Activated T-helper 1 cell treated with anti-CD3 and anti-CD28 coated beads, Interleukin-12 subunit alpha, Interleukin-12 subunit beta, Interleukin-2, Interleukin-4 antibody, amounts not matched to agents 30 ng/mL and 10 ng/mL and 1 ng/mL, durations not matched to agents 14 hours and 24 hours and 36 hours (primary cell): Measurements from ENCODE around the gene BAMBI. TPM values are rescaled to one million over a fixed set of nuclear protein-coding genes. Genes with fewer than 3 reads are reported as not detected.

Experiments
- DNase-seq: peaks from one replicate; pipeline ENCODE4 v3.0.0; 2021; ENCODE audit warnings: low spot score
- H3K27ac Mint-ChIP-seq: one replicate; pipeline ENCODE4 v1.8.0; 2021; ENCODE audit warnings: mild to moderate bottlenecking, mixed read lengths
- H3K27me3 Mint-ChIP-seq: one replicate; pipeline ENCODE4 v1.8.0; 2022; ENCODE audit warnings: mild to moderate bottlenecking, moderate library complexity, mixed read lengths; ENCODE audit not compliant: insufficient read depth
- H3K36me3 Mint-ChIP-seq: one replicate; pipeline ENCODE4 v1.8.0; 2021; ENCODE audit warnings: low read depth, mixed read lengths
- H3K4me1 Mint-ChIP-seq: one replicate; pipeline ENCODE4 v1.8.0; 2021; ENCODE audit warnings: low read depth, mixed read lengths
- H3K4me3 Mint-ChIP-seq: one replicate; pipeline ENCODE4 v1.8.0; 2021; ENCODE audit warnings: mild to moderate bottlenecking, moderate library complexity, mixed read lengths
- H3K9me3 Mint-ChIP-seq: one replicate; pipeline ENCODE4 v1.8.0; 2021; ENCODE audit warnings: mixed read lengths
- intact Hi-C: fragments of 100-400 bp; cut with micrococcal nuclease; formaldehyde crosslinking; loops from one replicate; pipeline ENCODE4 v1.15.1; 2024
- total RNA-seq: library from RNA; stranded (reverse); gene quantifications from 2 replicates; pipeline ENCODE4 v1.2.3, GENCODE V29; 2022

Gene BAMBI
- total RNA-seq, 1 donor from 2014 or later, result 0.23 TPM

DNA sequence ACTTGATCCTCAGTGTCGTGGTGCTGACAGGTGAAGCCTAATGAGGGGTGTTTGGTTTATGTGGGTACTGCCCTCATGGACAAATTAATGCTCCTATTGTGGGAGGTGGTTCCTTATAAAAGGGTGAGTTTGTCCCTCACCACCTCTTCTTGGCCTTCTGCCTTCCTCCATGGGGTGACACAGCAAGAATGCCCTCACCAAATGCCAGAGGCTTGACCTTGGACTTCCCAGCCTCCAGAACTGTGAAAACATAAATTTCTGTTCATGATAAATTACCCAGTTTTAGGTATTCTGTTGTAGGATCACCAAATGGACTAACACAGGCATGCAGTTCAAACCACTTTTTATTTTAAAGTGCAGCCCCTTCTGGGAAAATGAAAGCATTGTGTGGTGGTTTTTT lies 39.4 kb downstream of the BAMBI start:
- no peak overlapping the region for H3K27ac Mint-ChIP-seq
- intact Hi-C loops, result no loop called here
- H3K9me3 Mint-ChIP-seq, result no peaks in the 10 kb centered on the region
- no peak for DNase-seq
- peaks cover 15% of the 10 kb centered on the region for H3K27me3 Mint-ChIP-seq
- H3K36me3 Mint-ChIP-seq, result no peaks in the 10 kb centered on the region
- no peaks in the 10 kb centered on the region for H3K4me1 Mint-ChIP-seq
- H3K4me3 Mint-ChIP-seq, result no peak overlapping the region

DNA sequence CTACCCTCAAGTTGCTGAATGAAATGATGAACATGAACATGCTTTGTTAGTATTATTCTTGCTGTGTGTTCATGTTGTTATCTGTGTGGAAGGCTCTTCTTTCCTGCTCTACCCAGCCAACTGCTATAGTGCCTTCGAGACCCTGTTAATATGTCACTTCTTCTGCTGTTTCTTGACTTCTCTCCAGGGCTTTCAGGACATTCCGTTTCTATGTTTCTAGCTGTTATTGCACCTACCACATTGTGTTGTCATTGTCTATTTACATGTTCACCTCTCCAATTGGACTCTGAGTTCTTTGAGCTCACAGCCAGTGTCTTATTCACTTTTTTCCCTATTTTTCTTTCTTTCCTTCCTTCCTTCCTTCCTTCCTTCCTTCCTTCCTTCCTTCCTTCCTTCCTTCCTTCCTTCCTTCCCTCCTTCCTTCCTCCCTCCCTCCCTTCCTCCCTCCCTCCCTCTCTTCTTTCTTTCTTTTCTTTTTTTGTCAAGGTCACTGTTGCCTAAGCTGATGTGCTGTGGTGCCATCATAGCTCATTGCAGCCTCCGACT lies 40.4 kb downstream of the BAMBI start:
- Mint-ChIP-seq H3K27ac (no peak overlapping the region), H3K4me1 (no peaks in the 10 kb centered on the region), H3K27me3 (peaks cover 25% of the 10 kb centered on the region), H3K9me3 (no peaks in the 10 kb centered on the region), H3K36me3 (no peaks in the 10 kb centered on the region), H3K4me3 (no peak overlapping the region)
- DNase-seq, result no peak
- intact Hi-C loops, result no loop called here

DNA sequence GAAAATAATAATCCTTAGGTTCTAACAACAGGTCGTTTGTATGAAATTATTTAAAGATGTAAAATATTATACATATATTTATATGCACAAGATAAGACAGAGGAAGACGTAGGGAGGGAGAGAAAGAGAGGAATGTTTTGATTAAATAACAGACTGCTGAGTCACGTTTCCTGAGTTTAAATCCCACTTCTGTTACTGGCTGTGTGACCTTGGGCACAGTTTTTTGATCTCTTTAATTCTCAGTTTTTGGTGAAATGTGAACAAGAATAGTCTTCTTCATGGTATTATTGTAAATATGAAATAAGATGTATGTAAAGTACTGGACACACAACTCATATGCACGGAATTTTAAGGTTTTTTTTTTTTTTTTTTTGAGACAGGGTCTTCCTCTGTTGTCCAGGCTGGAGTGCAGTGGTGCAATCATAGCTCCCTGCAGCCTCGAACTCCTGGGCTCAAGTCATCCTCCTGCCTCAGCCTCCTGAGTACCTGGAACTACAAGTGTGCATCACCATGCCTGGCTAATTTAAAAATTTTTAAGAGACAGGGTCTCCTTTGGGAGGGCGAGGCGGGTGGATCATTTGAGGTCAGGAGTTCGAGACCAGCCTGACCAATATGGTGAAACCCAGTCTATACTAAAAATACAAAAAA lies 42.6 kb downstream of the BAMBI start:
- Mint-ChIP-seq H3K27me3 (peaks cover 31% of the 10 kb centered on the region), H3K9me3 (no peaks in the 10 kb centered on the region), H3K4me1 (no peaks in the 10 kb centered on the region), H3K36me3 (no peaks in the 10 kb centered on the region), H3K27ac (no peak overlapping the region), H3K4me3 (no peak overlapping the region)
- intact Hi-C loops, result no loop called here
- DNase-seq, result no peak

DNA sequence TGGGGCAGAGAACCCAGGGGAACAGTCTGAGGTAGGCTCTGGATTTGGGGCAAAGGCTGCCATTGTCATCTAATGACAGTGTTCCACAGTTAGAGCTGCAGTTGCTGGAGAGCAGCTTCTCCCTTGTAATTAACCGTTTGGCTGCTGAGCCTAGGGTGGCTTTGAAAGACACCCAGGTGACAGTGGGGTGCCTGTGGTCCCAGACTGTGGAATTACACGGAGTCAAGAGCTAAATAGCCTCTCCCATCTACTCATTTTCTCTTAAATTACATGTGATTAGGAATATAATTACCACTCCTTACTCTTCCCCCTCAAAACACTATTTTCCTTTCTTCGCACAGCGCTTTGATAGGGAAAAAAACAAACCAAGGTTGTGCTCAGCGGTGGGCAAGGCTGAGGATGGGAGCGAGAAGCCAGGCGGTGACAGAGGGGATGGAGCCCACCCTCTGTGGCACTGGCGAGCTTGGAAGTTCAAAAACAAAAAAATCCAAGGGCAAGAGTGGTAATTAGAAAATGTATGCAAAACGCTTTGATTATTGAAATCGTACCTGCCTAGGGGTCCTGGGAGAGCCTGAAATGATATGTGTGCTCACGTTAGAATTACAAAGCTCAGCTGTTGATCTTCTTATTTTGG lies 44.1 kb downstream of the BAMBI start:
- H3K27me3 Mint-ChIP-seq, result peaks cover 34% of the 10 kb centered on the region
- intact Hi-C loops, result no loop called here

DNA sequence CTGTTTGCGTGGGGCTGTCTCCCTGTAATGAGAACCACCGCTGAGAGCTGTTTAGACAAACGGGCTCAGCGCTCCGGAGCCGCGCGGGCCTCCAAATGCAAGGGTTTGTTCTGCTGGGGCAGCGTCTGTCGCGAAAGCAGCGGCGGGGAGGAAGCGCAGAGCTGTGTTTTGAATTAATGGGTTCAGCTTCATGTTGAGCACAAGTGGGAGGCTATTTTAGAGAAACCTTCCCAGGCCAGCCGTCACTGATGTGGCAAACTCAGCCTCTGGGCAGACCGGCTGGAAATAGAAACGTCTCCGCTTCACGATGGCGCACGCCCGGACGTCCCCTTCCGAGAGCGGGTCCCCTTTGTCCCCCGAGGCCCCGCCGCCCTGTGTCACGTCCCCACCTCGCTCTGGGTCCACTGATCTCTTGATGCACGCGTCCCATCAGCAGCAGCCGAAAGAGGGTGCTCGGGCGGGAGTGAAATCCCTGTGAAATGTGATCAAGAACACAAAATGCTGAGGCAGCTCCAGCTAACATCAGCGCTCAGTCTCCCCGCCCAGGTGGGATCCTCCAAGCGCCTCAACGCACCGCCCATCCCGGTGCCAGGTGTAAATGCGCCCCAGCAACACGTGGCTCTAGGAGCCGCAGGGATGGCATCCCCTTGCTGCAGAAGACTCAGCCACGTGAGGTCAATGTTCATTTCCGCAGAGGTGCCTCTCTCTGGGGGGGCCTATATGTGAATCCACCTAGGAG lies 44.9 kb downstream of the BAMBI start:
- H3K9me3 Mint-ChIP-seq, result no peaks in the 10 kb centered on the region
- intact Hi-C loops, result no loop called here
- no peak for DNase-seq
- no peaks in the 10 kb centered on the region for H3K36me3 Mint-ChIP-seq
- no peaks in the 10 kb centered on the region for H3K4me1 Mint-ChIP-seq
- no peak overlapping the region for H3K27ac Mint-ChIP-seq
- H3K4me3 Mint-ChIP-seq, result no peak overlapping the region
- H3K27me3 Mint-ChIP-seq, result peaks cover 34% of the 10 kb centered on the region

More for the DNA sequence above, 44.1 kb downstream of the BAMBI start:
- DNase-seq, result no peak
- no peak overlapping the region for H3K27ac Mint-ChIP-seq
- no peaks in the 10 kb centered on the region for H3K9me3 Mint-ChIP-seq
- H3K4me1 Mint-ChIP-seq, result no peaks in the 10 kb centered on the region
- H3K4me3 Mint-ChIP-seq, result no peak overlapping the region
- H3K36me3 Mint-ChIP-seq, result no peaks in the 10 kb centered on the region

DNA sequence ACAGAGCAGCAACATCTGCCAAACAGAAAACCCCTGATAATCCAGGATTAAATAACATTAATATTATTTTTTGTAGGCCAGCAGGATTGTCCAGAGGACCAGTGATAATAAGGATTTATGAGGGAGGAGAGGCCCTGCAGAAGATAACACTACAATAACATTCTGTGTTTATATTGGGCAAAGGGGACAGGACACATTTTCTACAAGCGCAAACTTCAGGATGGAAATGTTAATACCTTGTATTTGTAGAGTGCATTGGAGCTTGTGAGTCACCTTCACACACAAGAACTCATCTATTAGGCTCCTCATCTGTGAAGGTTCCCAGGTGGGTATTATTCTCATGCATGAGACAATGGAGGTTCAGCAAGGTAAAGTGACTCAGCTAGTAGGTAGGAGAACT lies 51.0 kb downstream of the BAMBI start:
- intact Hi-C loops, result no loop called here
- H3K4me1 Mint-ChIP-seq, result no peaks in the 10 kb centered on the region
- H3K4me3 Mint-ChIP-seq, result no peak overlapping the region
- H3K36me3 Mint-ChIP-seq, result no peaks in the 10 kb centered on the region
- H3K27me3 Mint-ChIP-seq, result peaks cover 9% of the 10 kb centered on the region
- no peak overlapping the region for H3K27ac Mint-ChIP-seq
- no peak for DNase-seq
- peaks cover 9% of the 10 kb centered on the region for H3K9me3 Mint-ChIP-seq

DNA sequence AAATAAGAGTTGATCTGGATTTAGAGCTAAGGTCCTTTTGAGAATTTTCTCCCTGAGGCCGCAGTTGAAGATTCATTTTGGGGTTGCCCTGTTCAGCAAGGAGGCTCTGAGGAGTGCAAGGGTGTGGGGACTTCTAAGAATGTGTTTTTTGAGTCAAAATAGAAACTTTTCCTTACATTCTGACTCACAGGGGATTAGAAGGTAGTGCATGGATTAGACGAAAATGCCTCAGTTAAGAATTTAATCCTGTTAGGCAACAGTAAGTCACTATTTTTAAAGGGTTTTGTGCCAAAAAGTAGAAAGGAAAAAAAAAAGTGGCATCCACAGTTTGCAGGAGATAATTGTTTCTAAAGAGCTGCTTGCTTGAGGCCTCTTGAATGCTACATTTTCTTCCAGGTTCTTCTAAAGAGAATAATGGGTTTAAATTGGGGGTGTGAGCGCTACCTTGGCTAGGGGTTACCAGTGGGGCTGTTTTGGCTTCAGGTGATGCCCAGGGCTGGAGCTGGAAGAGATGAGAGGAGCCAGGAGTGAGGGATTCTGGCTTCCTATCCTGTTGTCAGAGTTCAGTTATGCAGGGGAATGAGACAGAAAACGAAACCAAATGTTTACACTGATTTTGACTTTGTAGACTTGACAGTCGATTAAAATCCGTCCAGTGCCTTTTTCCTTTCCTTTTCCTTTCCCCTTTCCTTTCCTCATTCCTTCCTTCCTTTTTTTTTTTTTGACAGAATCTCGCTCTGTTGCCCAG lies 52.9 kb downstream of the BAMBI start:
- Mint-ChIP-seq H3K36me3 (no peaks in the 10 kb centered on the region), H3K27ac (no peak overlapping the region)

DNA sequence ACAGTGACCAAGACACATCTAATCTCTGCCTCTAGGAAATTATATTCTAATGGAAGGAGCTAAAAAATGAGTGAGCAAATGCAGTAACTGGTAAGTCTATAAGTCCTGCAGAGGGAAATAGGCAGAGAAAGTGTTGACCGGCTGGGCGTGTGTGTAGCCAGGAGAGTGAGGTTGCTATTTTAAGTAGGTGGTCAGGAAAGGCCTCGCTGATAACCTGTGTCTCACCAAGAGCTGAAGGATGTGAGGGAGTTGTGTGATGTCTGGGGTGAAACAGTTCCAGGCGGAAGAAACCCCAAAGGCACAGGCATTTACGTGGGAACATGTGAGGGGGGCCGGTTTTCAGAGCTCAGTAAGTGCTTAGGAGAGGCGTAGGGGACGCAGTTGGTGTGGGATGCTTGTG lies 54.8 kb downstream of the BAMBI start:
- Mint-ChIP-seq H3K27me3 (peaks cover 2% of the 10 kb centered on the region), H3K27ac (no peak overlapping the region), H3K4me1 (no peaks in the 10 kb centered on the region), H3K4me3 (no peak overlapping the region), H3K9me3 (peaks cover 14% of the 10 kb centered on the region), H3K36me3 (no peaks in the 10 kb centered on the region)
- DNase-seq, result no peak
- intact Hi-C loops, result no loop called here

More for the DNA sequence above, 52.9 kb downstream of the BAMBI start:
- Mint-ChIP-seq H3K4me1 (no peaks in the 10 kb centered on the region), H3K27me3 (peaks cover 5% of the 10 kb centered on the region), H3K4me3 (no peak overlapping the region), H3K9me3 (peaks cover 14% of the 10 kb centered on the region)
- DNase-seq, result no peak
- intact Hi-C loops, result no loop called here

Other genes with a start within 250 kb of the BAMBI start
- 130 and 135 TPM in 2 replicates for gene WAC, start 144.4 kb upstream of the BAMBI start, total RNA-seq